Measurements from ENCODE around the gene NTSR1.

The NTSR1 gene

DNA sequence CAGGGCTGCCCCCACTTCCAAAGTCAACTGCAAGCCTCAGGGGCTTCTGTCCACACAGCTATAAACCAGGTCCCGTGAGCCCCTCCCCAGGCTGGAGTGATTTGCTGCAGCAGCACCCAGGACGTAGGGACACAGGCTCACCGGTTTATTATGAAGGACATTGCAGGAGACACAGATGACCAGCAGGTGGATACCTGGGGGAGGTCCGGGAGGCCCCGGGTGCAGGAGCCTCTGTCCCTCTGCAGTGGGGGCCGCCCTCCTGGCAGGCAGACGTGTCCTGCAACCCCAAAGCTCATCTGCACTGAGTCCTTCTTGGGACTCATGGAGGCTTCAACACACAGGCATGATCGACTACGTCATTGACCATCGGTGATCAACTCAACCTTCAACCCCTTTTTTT, 14.5 kb upstream of the NTSR1 start:
- no peak for DNase-seq (ENCODE audit: low spot score)

DNA sequence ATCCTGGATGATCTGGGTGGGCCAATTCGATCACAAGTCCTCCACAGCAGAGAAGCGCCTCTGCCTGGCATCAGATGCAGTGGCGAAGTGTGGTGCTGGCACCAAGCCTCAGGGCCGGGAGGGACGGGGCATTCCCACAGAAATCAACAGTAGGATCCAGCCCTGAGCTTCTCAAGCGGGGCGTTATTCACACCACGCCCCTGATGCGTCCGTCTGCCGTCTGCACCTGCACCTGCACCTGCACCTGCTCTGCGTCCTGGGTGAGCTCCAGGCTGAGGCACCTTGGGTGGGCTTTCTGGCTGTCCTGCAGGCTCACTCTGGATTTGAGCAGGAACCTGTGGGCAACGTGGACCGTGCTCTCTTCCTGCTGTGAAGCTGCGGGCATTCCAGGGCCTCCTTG, 13.8 kb upstream of the NTSR1 start:
- DNase-seq (ENCODE audit: low spot score): no peak

DNA sequence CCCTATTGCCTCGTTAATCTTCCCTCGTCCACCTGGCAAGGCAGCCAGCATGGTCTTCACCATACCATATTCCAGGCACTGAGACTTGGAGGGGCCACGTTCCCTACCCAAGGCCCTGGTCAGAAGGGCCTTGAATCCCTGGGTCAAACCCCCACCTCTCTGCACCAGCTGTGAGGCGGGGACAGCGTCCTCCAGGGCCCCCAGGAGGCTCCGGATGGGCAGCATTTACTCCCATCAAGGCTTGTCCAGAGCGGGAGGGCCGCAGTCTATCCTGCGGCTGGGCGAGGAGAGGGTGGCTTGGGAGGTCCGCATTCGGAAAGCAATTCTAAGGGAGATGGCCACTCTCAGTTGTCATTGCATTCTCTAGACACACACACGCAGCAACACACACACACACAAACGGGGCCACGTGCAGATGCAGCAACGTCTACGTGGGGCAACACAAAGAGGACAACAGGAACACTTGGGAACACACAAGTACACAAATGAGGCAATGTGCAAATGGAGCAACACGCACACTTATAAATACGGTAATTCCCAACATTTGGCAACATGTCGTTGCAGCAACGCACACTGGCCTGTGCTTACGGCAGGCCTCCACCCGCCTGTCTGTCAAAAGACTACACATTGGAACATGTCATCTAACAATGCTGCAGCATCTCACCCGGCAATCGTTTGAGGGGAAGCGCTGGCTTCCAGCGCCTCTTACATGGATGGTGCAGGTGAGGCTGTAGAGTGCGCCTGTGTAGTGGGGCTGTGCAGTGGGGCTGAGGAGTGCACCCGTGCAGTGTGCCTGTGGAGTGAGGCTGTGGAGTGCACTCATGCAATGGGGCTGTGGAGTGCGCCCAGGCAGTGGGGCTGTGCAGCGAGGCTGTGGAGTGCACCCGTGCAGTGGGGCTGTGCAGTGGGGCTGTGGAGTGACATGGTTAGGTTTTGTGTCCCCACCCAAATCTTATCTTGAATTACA, 12.9 kb upstream of the NTSR1 start:
- DNase-seq (ENCODE audit: low spot score): no peak

DNA sequence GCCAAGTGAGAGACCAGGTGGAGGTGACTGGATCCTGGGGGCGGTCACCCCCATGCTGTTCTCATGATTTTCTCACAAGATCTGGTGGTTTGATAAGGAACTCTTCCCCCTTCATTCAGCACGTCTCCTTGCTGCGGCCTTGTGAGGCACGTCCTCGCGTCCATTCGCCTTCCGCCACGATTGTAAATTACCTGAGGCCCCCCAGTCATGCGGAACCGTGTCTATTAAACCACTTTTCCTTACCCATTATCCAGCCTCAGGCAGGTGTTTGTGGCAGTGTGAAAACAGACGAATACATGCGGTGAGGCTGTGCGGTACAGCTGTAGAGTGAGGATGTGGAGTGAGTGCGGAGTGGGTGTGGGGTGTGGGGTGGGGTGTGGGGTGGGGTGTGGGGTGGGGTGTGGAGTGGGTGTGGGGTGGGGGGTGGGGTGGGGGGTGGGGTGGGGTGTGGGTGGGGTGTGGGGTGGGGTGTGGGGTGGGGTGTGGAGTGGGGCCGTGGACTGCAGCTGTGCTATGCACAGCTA, 12.1 kb upstream of the NTSR1 start:
- DNase-seq (ENCODE audit: low spot score): no peak

DNA sequence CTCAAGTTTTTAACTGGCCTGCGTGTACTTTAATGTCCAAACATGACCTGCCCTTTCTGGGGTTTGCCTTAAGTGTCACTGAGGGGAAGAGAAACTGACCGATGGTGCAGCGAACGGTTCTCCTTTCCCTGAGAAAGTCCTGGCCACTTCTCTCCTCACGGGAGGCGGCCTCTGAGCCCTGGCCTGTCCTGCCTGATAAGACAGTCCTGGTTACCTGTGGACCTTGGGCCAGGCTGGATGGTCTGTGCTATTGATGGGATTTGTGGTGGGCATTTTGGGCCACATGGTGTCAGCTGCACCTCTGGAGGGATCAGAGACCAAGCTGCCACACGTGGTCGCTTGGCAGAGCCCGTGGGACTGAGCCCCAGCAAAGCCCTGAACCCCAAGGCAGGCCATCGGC, 11.6 kb upstream of the NTSR1 start:
- no peak for DNase-seq (ENCODE audit: low spot score)

DNA sequence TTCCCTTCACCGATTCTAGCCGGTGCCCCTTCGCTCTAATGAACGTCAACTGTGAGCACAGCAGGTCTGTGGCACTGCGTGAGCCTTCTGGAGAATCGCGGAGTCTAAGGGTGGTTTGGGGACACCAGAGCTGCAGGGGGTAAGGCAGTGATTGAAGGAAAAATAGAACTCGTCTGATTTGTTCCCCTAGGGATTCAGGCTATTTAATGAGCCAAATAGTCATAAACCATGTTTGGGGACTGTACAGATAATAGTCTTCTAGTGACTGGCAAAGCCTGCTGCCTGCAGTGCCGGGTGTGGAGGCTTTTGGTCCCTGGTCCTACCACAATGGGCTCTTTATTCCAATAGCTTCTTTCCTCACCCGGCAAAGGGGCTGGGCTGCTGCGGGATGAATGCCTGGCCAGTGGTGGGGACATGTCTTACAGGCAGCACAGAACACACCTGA, 11.1 kb upstream of the NTSR1 start:
- DNase-seq (ENCODE audit: low spot score): no peak

DNA sequence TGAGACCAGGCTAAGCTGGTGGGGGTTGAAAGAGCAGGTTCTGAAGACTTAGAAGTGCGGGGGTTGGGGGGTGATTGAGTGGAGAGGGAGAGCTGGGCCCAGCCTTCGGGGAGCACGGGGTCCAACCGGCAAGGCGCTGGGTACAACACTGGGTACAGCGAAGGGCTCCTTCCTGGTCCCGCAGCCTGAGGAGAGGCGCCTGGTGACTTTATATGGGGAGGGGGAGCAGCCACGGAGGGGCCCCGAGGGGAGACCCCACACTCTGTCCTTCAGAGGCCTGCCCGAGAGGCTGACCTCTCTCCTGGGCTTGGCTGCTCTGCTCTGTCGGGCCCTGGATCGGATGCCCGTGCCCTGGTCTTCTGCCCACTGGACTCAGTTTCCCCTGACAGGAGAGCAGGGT, 10.4 kb upstream of the NTSR1 start:
- DNase-seq (ENCODE audit: low spot score): no peak

DNA sequence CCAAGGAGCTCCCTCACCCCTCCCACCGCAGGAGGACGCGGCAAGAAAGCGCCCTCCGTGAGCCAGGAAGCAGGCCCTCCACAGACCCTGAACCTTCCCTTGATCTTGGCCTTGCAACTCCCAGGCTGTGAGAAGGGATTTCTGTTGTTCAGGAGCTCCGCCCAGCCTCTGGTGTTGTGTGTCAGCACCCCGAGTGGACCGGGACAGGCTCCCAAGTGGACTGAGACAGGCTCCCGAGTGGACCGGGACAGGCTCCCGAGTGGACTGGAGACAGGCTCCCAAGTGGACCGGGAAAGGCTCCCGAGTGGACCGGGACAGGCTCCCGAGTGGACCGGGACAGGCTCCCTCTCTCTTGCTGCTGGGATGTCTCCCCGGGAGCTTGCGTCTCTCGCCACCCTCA, 9.3 kb upstream of the NTSR1 start:
- DNase-seq (ENCODE audit: low spot score): no peak

DNA sequence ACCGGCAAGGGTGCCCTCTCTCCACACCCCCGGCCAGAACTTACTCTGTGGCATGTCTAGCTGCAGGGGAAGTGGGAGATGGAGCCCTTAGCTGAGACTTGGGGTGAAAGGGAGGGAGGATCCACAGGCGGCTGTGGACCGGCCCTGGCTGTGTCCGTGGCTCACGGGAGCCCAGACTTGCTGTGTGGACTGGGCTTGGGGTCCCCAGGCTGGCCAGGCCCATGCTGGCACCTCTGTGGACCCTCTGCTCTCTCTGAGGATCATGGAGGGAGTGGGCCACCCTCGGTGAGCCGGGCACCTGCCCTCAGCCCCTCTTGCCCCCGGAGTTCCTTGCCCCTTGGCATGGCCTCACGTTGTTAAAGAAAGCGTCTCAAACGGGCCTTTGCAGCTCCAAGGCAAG, 8.9 kb upstream of the NTSR1 start:
- no peak for DNase-seq (ENCODE audit: low spot score)

DNA sequence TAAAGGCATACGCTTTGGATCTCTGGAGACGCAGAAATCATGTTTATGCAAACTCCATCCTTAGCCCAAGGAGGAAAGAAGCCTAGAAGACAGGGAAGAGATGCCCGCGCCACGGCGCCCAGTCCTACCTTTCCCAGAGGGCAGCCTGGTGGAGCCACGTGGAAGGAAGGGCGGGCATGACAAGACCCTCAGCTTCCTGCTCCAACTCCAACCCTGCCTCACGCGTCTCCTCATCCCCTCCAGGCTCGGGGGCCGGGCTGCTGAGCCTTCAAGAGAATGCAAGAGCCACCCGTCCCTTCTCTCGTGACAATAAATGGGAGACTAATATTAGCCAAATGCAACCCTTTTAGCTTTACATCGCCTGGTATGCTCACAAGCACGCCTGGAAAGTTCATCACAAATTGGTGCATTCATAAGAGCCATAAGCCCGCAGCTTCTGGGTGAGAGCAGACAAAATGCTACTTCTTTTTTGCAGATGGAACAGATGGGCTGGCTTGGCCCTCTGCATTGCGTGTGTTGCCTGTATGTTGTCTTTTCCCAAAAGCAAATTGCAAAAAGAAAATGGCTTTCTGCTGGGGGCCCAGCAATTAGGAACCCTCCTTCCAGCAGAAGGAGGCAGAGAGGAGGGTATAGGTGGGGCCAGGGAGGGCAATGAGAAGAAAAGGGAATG, 8.2 kb upstream of the NTSR1 start:
- DNase-seq (ENCODE audit: low spot score): no peak

DNA sequence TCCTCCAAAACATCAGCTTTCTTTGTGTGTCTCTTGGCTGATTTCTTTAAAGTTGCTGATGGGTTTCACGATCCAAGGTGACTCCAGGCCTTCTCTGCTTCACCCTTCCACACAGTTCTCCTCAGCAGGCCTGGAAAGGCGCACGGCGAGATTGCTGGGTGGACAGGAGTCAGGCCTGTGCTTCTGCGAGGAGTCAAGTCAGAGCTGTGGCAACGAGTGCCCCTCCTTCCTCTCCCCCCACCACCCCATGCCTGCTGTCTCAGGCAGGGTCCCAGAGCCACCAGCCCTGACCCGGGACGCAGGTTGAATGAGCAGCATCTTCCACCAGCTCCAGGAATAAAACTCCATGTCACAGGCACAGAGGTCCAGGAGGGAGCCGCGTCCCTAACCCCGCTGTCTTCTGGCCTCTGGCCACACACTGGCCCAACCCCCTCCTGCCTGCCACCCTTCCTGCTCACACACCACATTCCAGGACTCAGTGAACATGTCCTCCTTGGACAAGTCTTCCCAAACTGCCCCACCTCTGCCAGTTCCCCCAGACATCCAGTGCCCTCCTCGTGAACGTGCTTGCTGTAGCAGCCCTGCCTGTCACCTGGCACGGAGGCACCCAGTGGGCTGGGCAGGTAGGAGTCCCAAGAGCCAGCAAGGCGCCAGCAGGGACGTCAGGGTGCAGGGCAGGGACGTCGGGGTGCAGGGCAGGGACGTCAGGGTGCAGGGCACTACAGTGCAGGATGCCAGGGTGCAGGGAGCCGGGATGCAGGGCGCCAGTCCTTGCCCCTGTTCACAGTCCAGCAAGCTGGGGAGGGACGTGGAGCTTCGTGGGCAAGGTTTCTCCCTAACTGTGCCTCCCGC, 7.2 kb upstream of the NTSR1 start:
- no peak for DNase-seq (ENCODE audit: low spot score)

DNA sequence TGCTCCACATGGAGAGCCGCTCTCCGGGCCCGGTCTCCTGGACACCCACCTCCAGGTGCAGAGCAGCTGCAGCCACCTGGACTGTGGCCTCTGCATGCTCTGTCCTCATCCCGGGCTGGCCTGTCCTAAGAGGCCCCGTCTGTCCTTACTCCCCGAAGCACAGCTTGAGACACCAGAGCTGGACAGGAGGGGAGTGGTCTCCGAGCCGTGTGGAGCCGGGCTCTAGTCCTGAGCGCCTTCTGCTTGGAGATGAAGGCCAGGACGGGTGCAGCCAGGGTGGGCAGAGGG, 6.7 kb upstream of the NTSR1 start:
- no peak for DNase-seq (ENCODE audit: low spot score)

DNA sequence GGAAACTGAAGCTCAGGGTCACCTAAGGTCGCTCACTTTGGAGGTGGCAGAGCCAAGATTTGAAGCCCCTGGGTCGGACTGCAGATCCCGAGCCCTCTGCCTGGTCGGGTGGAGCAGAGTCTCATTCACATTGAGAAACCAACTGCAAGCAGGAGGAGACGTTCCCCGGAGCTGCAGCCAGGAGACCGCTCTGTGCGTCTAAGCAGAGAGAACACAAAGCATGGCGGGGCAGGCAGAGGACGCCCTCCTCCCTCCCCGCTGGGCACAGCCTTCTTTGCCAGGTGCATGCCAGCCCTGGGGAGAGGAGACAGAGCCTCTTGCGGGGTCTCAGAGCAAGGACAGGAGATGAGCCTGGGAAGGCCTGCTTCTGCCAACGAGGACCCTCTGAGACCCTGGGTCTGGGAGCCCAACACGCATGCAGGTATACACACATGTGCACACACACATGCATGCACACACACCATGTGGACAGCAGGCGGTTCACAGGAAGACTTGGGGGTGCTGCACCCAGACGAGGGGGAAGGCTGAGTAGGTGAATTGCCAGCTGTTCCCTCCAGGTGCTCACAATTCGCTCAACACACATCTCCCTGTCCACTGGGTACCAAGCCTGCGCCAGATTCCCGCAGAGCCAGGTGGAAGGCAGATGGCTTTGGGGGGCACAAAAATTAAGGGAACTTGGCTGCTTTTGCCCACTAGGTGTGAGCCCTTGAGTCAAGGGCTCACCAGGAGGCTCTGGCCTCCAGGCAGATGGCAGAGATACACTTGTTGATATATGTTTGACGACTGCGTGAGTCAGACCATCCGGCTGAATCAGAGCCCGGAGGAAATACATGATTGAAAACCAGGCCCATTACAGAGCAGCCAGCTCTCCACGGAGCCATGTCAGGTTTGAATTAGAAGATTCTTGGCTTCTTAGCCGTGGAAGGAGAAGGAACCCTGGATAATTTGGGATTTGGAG, 5.5 kb upstream of the NTSR1 start:
- peak; percentile 95 for DNase-seq (ENCODE audit: low spot score)

DNA sequence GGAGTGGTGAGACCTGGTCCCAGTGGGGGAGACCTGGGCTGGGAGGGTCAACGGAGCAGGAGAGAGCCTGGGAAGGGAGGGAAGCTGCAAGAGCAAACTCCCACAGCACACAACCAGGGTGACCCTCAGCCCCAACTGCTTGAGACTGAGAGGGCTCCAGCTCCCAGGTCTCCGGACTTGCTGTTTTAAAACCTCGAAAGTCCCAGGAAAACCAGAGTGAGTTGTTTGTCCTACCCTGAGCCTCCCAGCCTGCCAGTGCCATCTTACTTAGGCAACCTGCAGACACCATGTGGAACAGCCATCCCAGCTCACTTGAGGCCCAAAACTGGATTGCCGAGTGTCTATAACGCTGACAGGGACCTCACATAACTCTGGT, 4.8 kb upstream of the NTSR1 start:
- DNase-seq (ENCODE audit: low spot score): no peak

DNA sequence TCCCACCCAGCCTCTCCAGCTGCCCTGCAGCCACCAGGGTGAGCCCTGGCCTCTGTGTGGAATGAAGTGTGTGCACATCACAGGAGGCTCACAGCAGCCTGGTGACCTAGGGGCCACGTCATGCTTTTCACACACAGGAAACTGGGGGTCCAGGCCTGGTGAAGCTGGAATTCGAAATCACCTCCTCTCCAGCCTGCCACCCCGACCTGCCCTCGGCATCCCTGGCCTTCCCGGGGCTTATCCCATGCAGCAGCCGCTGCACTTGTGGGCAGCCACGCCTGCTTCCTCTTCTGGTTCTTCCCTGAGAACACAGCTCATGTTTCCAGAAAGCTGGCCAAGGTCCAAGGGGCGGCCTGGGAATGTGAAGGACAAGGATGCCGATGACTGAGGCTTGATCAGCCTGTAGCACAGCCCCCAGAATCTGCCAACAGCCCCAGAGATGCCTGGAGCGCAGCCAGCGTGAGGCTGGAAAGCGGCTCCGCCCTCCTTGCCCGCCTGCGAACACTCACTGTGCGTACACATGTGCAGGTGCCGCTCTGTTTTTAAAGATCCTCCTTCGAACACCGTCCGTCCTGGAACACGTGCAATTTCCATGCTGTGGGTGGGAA, 4.2 kb upstream of the NTSR1 start:
- peak; percentile 91 for DNase-seq (ENCODE audit: low spot score)

DNA sequence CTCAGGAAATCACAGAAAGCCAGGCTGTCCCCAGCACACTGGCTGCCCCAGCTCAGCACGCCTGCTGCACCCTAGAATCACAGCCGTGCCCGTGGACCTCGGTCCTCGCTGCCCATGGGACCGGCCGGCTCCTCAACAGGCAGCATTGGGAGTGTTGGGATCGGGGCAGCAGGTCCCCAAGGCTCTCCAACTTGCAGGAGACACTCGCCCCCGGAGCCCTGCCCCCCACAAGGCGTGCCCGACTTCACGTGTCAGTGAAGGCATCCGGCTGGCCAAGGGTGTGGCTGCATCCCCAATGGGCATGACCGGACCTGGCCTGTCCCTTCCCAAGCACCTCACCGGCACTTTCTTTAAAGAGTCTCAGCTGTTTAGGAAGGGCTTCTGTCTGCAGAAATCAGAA, 3.0 kb upstream of the NTSR1 start:
- no peak for DNase-seq (ENCODE audit: low spot score)

DNA sequence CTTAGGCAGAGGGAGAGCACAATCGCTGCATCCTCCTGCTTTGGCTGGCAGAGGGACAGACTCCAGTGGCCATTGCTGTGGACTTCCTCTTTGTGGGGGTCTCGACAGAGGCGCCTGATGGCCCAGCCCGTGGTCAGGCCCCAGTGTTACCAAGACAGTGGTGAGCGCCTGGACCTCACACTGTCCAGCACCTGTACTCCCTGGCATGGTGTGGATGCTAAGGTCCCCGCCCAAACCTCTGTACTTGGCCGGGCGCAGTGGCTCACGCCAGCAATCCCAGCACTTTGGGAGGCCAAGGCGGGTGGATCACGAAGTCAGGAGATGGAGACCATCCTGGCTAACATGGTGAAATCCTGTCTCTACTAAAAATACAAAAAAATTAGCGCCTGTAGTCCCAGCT, 2.3 kb upstream of the NTSR1 start:
- DNase-seq (ENCODE audit: low spot score): no peak

DNA sequence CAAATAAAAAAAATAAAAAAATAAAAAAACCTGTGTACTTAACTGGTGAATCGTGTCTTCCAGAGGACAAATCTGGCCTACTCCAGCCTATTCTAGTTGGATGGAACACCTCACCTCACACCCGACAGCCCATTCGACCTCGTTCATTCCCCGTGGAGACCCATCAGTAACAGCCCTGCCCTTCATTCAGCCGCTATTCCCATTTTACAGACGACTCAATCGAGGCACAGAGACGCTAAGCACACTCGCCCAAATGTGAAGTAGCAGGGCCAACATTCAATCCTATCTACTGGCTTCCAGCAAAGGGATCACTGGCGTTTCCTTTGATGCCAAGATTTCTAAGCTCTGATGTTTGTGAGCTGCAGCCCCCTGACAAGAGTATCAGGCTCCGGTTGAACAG, 1.8 kb upstream of the NTSR1 start:
- no peak for DNase-seq (ENCODE audit: low spot score)

DNA sequence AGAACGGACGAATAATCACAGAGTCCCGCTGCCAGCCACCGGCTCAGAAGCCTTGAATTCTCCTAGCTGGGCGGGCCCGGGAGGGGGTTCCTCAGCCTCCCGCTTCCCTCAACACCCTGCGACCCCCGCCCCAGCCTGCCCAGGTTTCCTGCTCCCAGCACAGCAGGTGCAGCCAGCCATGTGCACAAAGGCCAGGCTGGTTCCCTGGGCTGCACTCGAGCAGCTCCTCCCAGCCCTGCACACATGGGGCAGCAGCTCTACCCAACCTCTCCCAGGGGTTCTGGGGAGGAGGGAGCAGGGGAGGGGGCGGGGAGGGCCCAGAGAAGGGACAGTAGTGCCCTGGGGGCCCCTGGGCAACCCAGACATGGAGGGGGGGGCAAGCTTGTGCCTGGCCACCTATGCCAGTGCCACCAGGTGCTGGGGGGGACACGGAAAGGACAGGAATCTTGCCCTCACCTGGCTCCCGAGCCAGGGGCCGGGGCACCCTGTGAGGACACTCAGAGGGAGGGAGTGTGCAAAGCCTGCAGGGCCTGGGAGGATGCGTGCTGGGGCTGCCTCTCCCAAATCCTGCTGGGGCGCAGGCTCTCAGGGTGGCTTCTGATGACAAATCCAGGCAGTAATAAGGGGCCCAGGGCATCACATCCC, 1.2 kb upstream of the NTSR1 start:
- no peak for DNase-seq (ENCODE audit: low spot score)

DNA sequence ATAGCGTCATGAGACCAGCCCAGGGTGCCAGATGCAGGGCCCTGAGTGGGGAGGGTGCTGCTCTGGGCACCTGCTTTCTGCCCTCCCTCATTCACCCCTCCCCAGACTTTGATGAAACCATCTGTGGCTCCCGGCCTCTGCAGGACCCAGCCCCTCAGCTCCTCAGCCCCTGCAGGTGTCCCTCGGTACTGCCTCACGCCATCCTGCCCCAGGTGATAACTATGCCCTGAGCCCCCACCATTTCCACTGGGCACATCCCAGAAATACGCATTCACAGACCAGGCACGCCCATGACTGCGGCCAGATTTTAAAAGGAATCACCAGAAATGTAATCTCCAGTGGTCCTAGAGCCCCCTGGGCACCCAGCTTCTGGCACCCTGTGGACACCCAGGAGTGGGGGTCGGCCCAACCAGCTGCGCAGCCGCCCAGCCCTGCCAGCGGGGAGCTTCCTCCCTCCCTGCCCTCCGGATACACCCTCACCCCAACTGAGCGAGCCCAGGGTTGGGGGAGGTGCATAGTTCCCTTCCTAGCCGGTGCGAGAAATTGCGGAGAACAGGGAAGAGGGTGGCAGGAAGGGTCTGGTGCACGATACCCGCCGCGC, 615 bp upstream of the NTSR1 start:
- DNase-seq (ENCODE audit: low spot score): no peak
